GM21390 (cell line): Measurements from ENCODE around the gene FERMT3.
A peak's percentile ranks its signal among the peaks of the same experiment; 100 is the strongest.

Source experiments
- ATAC-seq: cut with Tn5 transposase; IDR thresholded peaks from one replicate; pipeline ENCODE4 v1.9.1; 2021; ENCODE audit not compliant: unreplicated experiment

The FERMT3 gene

DNA sequence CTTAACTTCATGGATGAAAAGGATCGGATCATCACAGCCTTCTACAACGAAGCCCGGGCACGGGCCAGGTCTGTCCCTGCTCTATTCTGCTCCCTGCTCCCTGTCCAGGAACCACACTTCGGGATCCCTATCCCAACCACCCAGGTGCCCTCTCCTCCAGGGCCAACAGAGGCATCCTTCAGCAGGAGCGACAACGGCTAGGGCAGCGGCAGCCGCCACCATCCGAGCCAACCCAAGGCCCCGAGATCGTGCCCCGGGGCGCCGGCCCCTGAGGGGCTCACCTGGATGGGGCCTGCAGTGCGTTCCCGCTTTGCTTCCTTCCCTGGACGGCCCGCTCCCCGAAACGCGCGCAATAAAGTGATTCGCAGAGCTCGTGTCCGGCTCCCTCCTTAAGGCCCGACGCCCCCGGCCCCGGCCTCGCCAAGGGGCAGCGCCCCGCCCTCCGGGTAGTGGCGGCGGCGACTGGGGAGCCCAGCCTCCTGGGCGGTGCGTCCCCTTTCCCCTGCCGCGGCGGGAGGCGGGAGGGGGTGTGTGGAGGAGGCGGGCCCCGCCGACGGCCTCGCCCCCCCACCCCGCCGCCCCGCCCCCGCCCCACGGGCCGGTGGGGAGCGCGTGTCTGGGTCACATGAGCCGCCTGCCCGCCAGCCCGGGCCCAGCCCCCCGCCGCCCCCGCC, 27.5 kb downstream of the FERMT3 start, which contains the start of gene VEGFB:
Gene VEGFB, plus strand, starts transcription at position 672 of the 674 bp plus-strand sequence. CDS start 250 bp downstream, outside the sequence.
- no peak for ATAC-seq

DNA sequence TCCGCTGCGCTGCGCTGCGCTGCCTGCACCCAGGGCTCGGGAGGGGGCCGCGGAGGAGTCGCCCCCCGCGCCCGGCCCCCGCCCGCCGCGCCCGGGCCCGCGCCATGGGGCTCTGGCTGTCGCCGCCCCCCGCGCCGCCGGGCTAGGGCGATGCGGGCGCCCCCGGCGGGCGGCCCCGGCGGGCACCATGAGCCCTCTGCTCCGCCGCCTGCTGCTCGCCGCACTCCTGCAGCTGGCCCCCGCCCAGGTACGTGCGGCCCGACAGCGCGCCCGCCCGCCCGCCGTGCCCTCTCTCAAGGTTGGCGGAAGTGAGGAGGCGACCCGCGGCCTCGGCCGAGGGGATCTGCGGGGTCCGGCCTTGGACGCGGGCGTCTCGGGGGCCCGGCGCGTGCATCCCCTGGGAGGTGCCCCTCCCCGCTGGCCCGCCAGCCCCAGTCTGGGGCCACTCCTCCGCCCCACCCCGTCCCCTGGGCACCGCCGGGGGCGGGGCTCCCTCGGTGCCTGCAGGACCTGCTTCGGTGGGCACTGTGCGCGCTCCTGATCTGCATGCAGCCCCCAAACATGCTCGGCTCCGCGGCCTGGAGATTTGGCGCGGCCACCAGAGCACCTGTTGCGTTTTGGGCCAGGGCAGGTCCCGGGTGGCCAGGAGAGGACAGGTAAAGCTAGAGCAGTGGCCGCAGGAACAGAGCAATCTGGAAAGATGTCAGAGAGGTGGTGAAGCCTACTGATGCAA, 28.3 kb downstream of the FERMT3 start:
- no peak for ATAC-seq

DNA sequence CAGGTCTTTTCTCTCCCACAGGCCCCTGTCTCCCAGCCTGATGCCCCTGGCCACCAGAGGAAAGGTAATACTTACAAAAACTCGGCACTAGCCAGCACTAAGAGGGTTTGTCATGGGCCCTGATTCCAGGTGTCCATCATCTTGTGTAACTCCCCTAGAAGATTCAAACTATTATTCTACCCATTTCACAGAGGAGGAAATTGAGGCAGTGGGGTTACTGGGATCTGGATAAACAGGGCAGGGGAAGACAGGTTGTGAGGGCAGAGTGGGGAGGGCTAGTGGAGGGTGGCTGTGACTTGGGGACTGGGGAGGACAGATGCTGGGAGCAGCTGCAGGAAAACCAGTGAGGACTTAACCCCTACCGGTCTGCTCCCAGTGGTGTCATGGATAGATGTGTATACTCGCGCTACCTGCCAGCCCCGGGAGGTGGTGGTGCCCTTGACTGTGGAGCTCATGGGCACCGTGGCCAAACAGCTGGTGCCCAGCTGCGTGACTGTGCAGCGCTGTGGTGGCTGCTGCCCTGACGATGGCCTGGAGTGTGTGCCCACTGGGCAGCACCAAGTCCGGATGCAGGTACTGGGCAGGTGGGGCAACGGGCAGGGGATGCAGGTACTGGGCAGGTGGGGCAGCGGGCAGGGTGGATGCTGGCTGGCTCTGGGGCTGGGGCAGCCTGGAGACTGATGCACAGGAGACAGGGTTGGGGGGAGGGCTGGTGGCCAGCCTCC, 29.1 kb downstream of the FERMT3 start:
- ATAC-seq: no peak

DNA sequence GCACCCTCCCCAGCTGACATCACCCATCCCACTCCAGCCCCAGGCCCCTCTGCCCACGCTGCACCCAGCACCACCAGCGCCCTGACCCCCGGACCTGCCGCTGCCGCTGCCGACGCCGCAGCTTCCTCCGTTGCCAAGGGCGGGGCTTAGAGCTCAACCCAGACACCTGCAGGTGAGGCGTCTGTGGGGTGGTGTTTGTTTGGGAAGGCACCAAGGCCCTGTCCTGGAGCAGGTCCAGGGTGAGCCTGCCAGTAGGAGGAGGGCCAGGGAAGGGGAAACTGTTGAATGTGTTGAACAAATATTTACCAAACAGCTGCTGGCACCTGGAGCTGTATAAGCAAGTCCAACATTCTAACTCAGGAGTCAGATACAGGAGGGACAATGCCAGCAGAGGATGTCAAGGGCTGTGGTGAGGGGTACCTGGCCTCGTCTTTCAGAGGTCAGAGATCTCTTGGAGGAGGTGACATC, 31.0 kb downstream of the FERMT3 start:
- no peak for ATAC-seq

DNA sequence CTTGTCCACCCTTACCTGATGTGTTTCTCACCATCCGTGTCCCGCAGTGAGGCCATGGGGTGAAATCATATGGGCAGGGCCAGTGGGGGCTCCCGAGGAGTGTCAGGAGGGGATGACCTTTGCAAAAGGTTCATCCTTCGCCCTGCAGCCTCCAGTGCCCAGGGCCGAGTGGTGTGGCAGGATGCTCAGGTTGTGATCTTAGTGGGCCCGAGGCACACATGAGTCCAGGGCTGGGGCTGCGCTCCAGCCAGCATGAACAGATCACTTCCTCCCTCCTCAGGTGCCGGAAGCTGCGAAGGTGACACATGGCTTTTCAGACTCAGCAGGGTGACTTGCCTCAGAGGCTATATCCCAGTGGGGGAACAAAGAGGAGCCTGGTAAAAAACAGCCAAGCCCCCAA, 31.6 kb downstream of the FERMT3 start:
- no peak for ATAC-seq

DNA sequence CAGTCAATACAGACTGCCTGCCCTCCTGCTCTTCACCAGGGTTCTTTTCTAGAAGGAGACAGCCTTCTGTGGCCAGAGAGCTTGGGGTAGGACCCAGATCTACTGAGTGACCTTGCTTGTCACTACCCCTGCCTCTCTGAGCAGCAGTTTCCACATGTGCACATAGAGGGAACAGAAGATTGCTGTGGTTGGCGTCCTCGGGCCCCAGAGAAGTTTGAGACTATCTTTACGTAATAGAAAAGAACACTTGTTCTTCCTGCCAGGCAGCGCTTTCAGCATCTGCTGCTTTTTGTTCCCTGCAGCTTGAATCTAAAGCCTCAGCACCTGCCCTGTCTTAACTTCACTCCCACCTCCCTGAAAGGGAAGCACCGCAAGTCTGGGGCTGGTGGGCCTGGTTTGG, 32.5 kb downstream of the FERMT3 start:
- no peak for ATAC-seq

DNA sequence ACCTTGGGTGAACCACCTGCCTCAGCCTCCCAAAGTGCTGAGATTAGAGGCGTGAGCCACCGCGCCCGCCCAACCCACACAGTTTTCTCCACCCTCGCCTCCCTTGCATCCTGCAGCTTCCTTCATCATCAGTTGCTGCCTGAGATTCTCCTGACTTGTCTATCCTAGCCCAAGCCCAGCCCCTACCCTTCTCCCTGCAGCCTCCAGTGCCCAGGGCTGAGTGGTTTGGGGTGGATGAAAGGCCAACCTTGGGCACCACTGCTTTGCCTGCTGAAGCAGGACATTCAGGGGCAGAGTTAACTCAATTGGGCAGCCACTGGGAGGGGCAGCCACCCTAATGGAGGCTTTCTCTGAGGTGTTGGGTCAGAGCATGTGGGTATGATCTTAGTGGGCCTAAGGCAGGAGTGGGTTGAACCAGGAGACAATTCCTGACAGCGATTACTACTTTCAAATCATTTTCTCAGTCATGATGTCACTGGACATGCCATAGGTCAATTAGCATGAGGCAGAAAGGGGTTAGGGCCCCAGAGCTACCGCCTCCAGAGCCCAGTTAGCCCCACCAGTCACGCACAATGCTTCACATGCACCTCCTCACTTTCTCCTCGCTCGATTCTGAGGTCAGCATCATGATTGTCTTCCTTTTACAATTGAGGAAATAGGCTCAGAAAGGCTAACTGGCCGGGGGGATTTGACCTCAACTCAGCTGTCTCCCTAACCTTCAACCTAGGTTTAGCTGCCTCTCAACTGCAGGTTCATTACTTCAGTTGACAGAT, 33.3 kb downstream of the FERMT3 start:
- no peak for ATAC-seq

DNA sequence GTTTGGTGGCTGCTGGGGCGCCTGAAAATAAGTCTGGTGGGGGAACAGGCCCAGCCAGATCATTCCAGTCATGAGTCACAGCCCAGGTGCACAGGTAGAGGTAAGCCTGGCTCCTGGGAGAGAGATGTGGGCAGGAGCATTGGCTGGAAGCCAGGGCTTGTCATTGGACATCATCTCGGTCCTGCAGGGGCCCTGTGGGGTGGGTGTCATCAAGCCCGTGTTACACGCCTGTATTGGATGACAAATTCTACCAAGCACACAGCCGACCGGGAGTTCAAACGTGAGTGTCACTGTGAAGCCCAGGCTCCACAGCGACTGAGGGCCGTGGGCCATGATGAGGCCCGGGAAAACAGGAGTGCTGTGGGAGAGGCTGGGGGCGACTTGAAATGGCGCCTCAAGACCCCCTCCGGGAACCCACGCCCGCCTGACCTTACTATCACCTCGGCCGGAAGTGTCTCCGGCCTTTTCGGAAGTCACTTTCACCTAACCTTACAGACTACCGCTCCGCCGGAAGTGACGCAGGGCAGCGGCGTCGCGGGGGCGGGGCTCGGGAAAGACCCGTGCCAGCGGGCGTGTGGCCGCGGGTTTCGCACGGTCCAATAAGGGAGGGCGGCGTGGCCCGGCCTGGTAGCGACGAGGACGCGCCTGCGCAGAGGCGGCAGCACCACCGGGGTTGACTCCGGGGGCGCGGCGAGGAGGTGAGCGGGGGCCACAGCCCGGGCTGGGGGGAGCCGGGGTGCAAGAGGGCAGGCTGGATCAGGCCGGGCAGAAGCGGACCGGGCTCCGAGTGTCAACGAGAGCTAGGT, 34.1 kb downstream of the FERMT3 start, which contains the start of gene FKBP2:
Gene FKBP2, plus strand, starts transcription at position 661 of the 806 bp plus-strand sequence. CDS start 1,293 bp downstream, outside the sequence.
- peak; percentile 45 for ATAC-seq

DNA sequence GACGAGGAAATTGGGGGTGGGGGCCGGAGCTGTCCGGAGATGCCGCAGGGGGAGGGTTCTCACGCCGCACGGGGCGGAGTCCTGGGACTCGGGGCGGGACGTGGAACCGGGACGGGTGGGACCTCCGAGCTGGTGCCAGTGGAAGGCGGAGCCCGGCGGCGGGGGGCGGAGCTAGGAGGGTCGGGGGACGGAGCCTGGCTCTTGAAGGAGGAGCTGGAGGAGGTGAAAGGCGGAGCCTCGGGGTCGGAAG, 34.6 kb downstream of the FERMT3 start:
- ATAC-seq: peak; percentile 58

DNA sequence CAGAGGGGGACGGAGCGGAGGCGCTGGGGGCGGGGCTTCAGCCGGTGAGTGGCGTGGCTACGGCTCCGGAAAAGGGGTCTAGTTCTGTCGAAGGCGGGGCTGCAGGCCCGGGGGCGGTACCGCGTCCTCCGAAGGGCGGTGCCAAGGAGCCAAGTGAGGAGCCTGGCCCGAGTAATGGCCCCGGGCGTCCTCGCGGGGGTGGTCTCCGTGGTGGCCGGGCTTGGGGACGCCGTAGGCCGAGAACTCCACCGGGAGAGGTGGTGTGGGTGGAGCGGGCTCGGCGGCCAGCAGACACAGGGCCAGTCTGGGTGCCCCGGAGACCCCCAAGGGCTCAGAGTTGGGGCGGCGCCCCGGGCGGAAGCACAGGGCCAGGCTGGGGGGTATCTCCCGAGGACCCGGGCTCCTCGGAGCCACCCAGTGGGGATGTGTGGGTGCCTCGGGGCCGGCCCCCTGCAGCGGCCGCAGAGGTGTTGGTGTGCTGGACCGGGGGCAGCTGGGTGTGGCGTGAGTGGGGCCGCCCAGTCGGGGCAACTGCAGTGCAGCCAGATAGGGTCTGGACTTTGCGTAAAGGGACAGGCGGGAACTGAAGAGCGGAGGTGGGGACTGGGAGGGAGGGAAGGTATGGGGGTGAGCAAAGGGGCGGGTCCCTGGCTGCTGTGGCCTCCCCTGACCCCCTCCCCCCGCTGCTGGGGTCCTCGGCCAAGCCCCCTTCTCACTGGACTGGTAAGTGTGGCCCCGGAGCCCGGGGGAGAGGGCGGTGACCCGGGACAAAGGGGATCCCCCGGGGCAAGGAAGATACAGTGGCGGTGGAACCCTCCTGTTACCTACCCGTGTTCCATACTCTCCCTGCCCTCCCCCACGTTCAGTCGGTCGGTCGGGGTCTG, 35.2 kb downstream of the FERMT3 start:
- ATAC-seq: peak; percentile 59

DNA sequence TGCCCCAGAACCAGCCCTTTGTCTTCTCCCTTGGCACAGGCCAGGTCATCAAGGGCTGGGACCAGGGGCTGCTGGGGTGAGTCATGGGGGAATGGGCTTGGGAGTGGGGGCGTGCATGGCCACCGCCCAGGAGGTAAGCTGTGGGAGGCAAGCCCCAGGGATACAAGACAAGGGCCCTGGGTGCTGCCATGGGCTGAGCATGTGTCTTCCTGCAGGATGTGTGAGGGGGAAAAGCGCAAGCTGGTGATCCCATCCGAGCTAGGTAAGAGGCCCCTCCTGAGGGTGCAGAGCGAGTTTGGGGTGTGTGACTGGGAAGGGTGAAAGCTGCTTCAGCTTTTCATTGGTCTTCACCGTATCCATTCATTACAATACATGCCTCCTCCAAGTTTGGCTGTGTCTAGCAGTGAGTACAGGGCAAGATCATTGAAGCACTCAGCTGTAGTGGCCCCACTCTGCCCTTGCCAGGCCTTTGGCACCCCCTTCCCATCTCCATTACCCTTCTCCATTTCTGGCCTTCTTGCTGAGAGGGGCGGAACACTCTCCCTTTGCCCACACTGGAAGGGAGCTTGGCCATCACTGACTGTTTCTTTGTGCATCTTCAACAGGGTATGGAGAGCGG, 36.8 kb downstream of the FERMT3 start:
- no peak for ATAC-seq

DNA sequence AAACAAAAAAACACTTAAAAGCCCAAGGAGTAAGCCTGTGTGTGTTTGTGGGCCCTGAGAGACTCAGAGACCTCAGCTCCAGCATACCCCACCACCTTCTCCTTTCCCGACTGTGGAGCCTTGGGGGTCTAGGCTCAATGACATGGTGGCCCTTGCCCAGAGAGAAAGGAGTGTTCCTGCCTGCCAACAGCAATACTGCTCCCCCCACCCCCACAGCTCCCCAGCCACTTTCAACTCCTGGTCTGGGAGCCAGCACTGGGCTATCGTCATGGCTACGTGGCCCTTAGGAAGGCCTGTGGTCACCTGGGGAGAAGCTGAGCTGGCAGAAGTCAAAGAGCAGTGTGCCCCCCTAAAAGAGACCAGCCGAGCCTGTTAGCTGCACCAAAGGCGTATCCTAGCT, 37.6 kb downstream of the FERMT3 start:
- ATAC-seq: no peak

DNA sequence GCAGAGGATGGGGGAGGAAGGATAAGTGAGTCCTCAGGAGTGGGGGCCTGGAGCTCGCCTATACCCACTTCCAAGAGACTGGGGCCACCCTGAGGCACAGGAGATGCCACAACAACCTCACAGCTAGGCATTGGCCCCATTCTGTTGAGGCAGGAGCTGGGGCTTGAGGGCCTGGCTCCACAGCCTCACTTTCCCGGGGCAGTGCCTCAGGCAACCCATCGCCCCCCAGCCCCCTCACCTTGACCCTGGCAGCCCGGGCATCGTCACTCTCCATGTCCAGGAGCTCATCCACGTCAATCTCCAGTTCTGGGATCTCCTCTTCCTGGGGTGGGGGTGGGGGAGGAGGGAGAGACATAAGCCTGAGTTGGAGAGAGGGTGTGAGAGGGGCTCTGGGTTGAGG, 38.4 kb downstream of the FERMT3 start:
- no peak for ATAC-seq

DNA sequence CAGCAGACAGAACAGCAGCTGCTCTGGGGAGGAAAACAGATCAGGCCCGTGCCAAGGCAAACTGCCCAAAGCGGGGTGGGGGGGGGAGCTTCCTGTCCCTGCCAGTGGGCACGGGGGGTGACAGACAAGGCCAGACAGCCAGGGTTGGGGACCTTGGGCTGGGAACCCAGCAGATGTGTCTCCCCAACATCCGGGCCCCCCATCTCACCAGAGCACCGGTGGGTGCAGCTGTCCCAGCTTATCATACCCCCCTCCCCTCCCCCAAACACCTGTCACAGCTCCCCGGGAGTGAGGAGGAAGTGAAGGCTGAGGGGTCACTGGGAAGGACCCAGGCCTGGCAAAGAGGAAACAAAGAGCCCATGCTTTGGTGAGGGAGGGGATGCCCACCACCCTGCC, 38.9 kb downstream of the FERMT3 start:
- ATAC-seq: no peak

DNA sequence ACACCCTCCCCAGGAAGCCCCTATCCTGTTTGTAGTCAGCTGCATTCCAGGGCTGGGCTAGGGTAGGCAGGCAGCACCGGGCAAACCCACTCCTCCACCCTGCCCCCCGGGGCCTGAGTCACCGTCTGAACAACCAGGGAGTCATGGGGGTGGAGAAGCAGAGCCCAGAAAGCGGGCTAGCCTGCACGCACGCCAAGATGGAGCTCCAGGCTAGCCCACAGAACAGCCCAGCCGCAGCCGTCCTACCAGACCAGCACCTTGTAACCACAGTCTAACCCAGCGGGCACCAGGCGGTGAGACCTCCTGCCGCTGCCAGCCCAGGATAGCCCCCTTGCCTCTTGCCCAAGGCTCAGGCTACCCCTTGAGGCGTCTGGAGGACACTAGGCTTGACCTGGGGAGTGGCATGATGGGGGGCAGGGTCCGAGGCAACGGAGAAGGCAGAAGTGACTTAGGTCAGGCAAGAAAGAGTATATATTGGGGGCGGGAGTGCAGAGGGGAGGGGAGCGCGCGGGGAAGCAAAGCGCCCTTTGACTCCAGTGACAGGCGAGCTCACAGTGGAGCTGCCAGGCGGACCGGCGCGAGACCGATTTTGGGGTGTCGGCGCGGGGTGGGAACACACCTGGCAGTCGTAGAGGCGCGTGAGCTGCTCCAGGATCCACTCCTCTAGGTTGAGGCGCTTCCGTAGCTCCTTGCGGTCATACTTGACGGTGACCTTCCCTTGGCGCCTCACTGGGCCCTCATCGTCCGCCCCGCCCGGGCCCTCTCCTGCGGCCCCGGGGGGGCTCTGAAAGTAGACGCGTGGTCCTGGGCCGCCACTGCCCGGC, 39.5 kb downstream of the FERMT3 start:
- no peak for ATAC-seq

DNA sequence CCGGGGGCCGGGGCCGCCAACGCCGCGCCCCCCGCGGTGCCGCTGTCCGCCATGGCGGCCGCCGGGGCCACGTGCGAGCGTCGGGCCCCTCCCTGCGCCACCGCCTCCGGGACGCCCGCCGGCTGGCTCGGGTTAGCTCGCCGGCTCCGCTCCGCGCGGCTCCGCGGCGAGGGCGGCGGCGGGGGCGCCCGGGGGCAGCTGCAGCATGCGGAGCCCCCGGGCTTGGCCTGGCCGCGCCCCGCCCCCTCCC, 40.0 kb downstream of the FERMT3 start:
- peak; percentile 6 for ATAC-seq

DNA sequence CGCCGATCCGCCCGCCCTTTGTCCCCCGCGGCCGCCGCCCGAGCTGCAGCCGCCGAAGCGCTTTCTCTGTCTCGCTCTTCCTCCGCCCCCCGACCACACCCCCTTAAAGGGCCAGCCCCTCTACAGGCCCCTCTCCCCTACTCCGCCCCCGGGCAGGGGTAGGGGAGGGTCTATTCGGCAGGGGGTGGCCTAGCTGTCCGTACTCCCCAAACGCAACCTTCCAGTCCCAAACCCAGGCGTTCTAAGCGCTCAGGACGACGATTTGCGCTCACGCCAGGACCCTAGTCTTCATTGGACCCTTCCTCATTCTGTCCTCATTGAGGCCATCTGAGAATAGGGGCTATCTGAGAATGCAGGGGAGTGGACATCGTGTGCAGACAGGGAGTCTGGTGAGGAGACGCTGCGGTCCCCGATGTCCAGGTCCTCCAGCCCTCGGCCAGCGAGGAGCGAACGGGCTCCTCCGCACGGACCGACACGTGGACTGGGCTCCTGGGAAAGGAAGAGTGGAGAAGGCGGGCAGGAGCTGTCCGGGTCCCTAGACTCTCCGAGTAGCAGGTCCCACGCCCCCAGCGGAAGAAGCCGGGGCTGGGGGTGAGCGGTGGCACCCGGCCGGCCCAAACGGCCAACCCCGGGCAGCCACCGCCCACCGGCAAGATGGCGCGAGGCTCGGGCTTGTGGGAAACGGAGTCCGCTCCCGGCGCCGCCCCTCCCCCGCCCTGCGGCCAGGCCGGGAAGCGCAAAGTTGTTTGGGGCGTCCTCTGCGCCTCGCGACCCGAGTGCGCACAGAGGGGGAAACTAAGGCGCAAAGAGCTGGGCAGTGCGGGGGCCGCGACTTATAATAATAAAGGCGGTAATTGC, 40.6 kb downstream of the FERMT3 start, which contains the start of gene PPP1R14B:
Gene PPP1R14B, minus strand, starts transcription at position 73 of the 858 bp plus-strand sequence. CDS start 270 bp downstream, outside the sequence.
- peak; percentile 35 for ATAC-seq
